ENCODE results near the gene DSCAM.

DNA sequence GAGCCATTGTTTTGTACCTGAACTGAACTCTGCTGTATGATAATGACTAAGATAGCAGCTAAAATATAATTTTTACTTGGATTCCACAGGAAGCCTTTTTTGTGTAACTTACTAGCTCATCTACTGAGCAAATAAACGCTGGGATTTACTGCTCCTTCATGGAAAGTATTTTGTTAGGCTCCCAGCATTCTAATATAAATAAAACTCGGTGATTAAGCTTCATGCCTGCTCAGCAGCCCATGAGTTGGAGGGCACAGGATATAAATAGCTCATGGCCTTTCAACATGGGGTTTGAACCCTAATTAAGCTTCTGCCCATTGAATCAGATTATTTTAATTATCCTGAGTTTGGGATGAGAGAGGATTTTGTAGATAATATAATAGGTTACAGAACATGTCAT, 799.7 kb downstream of the DSCAM start:
- TF ChIP-seq, protein P1, sequence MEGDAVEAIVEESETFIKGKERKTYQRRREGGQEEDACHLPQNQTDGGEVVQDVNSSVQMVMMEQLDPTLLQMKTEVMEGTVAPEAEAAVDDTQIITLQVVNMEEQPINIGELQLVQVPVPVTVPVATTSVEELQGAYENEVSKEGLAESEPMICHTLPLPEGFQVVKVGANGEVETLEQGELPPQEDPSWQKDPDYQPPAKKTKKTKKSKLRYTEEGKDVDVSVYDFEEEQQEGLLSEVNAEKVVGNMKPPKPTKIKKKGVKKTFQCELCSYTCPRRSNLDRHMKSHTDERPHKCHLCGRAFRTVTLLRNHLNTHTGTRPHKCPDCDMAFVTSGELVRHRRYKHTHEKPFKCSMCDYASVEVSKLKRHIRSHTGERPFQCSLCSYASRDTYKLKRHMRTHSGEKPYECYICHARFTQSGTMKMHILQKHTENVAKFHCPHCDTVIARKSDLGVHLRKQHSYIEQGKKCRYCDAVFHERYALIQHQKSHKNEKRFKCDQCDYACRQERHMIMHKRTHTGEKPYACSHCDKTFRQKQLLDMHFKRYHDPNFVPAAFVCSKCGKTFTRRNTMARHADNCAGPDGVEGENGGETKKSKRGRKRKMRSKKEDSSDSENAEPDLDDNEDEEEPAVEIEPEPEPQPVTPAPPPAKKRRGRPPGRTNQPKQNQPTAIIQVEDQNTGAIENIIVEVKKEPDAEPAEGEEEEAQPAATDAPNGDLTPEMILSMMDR (IDR thresholded peaks at IDR 0.05 in 4 of 5, conservative IDR thresholded peaks at IDR 0.05 in 1 of 5): no peak
- TF ChIP-seq POLR2A (IDR thresholded peaks at IDR 0.05): no peak
